IPS-NIHi7 (cell line): ENCODE measurements around the gene SON.
"Not testable (repeated sequence)": the region's sequence is repeated elsewhere in the genome, so short reads cannot be mapped to it uniquely, and the experiment has no call there.

Experiments used
- DNase-seq: peaks from one replicate; pipeline ENCODE4 v3.0.0; 2012; ENCODE audit warnings: mixed read lengths; ENCODE audit errors: extremely low spot score

SON gene

GRCh38 chr21:33542640-33543504, at the start of gene SON:
Gene SON (plus strand): TSS chr21:33543038. CDS start chr21:33543093, 55 bp downstream.
- peak; percentile 99 for DNase-seq

- no peak for DNase-seq
These were observed 49.1 kb upstream of the SON start for GRCh38 chr21:33493756-33494155.

- DNase-seq, result no peak
These were observed 47.1 kb upstream of the SON start for GRCh38 chr21:33495743-33496142.

GRCh38 chr21:33496345-33496744, 46.5 kb upstream of the SON start:
- DNase-seq, result peak; percentile 16

GRCh38 chr21:33505833-33506232, 37.0 kb upstream of the SON start:
- DNase-seq, result no peak

GRCh38 chr21:33507003-33507402, 35.8 kb upstream of the SON start:
- DNase-seq, result not testable (repeated sequence)

GRCh38 chr21:33510826-33511225, 32.0 kb upstream of the SON start:
- no peak for DNase-seq

- no peak for DNase-seq
These were observed 31.2 kb upstream of the SON start for GRCh38 chr21:33511639-33512038.

GRCh38 chr21:33512481-33512880, 30.4 kb upstream of the SON start:
- DNase-seq, result no peak

- no peak for DNase-seq
These were observed 28.6 kb upstream of the SON start for GRCh38 chr21:33514229-33514628.

- no peak for DNase-seq
These were observed 23.9 kb upstream of the SON start for GRCh38 chr21:33518899-33519298.

- no peak for DNase-seq
These were observed 20.4 kb upstream of the SON start for GRCh38 chr21:33522297-33522952.

- DNase-seq, result no peak
These were observed 19.9 kb upstream of the SON start for GRCh38 chr21:33522953-33523349.

- no peak for DNase-seq
These were observed 11.8 kb upstream of the SON start for GRCh38 chr21:33531007-33531406.

- DNase-seq, result no peak
These were observed 5.6 kb upstream of the SON start for GRCh38 chr21:33537212-33537611.

GRCh38 chr21:33539616-33540015, 3.2 kb upstream of the SON start:
- no peak for DNase-seq

- no peak for DNase-seq
These were observed 2.1 kb upstream of the SON start for GRCh38 chr21:33540711-33541104.

GRCh38 chr21:33541105-33541711, 1.6 kb upstream of the SON start:
- DNase-seq, result no peak

- peak; percentile 87 for DNase-seq
These were observed 840 bp upstream of the SON start, which contains the start of gene GART for GRCh38 chr21:33541756-33542639. Gene GART (minus strand): TSS chr21:33542117. CDS start chr21:33539315, 2,802 bp downstream.

- DNase-seq, result no peak
These were observed 779 bp downstream of the SON start for GRCh38 chr21:33543505-33544129.
